IMR-90 (cell line): ENCODE data around the gene ELOVL5.
"Not testable (repeated sequence)": the region's sequence is repeated elsewhere in the genome, so short reads cannot be mapped to it uniquely, and the experiment has no call there.

ENCODE experiments used
- CTCF ChIP-seq: conservative IDR thresholded peaks from 2 replicates; pipeline ENCODE4 v1.5.1; 2012; ENCODE audit warnings: mild to moderate bottlenecking, low read depth, low read length, improper control_type of control experiment
- ELK1 ChIP-seq: fragments of 150-350 bp; IDR thresholded peaks from 2 replicates; pipeline ENCODE4 v1.6.1; 2016; ENCODE audit warnings: low read depth, mild to moderate bottlenecking, low read length, moderate library complexity, borderline replicate concordance
- RFX5 ChIP-seq: IDR thresholded peaks from 2 replicates; pipeline ENCODE4 v1.8.0; 2012; ENCODE audit warnings: low read depth, mild to moderate bottlenecking, low read length, moderate library complexity

- TF ChIP-seq ELK1, CTCF, RFX5: not testable (repeated sequence)
These were observed 2.7 kb downstream of the ELOVL5 start for GRCh38 chr6:53346049-53346448.
